ENCODE data around the gene CAST.

GRCh38 chr5:96823900-96824380 lies 161.8 kb downstream of the CAST start:
- TF ChIP-seq CTCF (IDR thresholded peaks at IDR 0.05; ENCODE audit: low read depth, low read length, poor library complexity, severe bottlenecking) (no peak), EZH2phosphoT487 (IDR thresholded peaks at IDR 0.05; ENCODE audit: borderline replicate concordance, low read length) (no peak)
